Suprapubic skin (tissue), 3 donors: ENCODE results near the gene ADRA1B.

Source experiments
- EP300 ChIP-seq: sonication (generic); formaldehyde crosslinking; IDR thresholded peaks from one replicate; pipeline ENCODE4 v1.6.1; 2017; ENCODE audit warnings: antibody characterized with exemption
- POLR2A ChIP-seq, 2 donors: fragments of 450-650 bp; IDR thresholded peaks; one replicate each; pipeline ENCODE4 v1.6.1; 2017; ENCODE audit warnings: antibody characterized with exemption in 2 of 2, mild to moderate bottlenecking in 2 of 2, moderate library complexity in 2 of 2
- TF ChIP-seq, protein P1 (sequence below), 2 donors: fragments of 200-600 bp in 1 of 2; fragments of 450-650 bp in 1 of 2; sonication (generic) in 1 of 2; IDR thresholded peaks; one replicate each; pipeline ENCODE4 v1.5.1; 2016 to 2019; ENCODE audit warnings: antibody characterized with exemption in 2 of 2, mild to moderate bottlenecking in 1 of 2, moderate library complexity in 1 of 2

DNA sequence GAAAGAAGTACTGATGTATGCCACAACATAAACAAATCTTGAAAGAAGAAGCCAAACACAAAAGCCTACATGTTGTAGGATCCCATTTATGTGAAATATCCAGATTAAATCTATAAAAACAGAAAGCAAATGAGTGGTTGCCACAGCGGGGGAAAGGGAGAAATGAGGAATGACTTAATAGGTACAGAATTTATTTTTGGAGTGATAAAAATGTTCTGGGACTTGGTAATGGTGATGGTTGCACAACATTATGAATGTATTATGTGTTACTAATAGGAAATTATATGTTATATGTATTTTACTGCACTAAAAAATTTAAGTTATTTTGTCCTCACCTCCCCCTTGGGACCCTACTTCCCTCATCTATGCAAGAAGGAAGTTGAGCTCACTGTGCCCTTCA is 76.3 kb downstream of the ADRA1B start:
- TF ChIP-seq POLR2A (IDR thresholded peaks at IDR 0.05) (no peak), EP300 (no peak)
- TF ChIP-seq, protein P1, sequence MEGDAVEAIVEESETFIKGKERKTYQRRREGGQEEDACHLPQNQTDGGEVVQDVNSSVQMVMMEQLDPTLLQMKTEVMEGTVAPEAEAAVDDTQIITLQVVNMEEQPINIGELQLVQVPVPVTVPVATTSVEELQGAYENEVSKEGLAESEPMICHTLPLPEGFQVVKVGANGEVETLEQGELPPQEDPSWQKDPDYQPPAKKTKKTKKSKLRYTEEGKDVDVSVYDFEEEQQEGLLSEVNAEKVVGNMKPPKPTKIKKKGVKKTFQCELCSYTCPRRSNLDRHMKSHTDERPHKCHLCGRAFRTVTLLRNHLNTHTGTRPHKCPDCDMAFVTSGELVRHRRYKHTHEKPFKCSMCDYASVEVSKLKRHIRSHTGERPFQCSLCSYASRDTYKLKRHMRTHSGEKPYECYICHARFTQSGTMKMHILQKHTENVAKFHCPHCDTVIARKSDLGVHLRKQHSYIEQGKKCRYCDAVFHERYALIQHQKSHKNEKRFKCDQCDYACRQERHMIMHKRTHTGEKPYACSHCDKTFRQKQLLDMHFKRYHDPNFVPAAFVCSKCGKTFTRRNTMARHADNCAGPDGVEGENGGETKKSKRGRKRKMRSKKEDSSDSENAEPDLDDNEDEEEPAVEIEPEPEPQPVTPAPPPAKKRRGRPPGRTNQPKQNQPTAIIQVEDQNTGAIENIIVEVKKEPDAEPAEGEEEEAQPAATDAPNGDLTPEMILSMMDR (IDR thresholded peaks at IDR 0.05): no peak
